HG03342 (cell line): Measurements from ENCODE around the gene FXN.

Source experiments
- ATAC-seq: cut with Tn5 transposase; IDR thresholded peaks from one replicate; pipeline ENCODE4 v1.9.1; 2021; ENCODE audit warnings: mild to moderate bottlenecking, moderate library complexity; ENCODE audit not compliant: unreplicated experiment

The FXN gene

DNA sequence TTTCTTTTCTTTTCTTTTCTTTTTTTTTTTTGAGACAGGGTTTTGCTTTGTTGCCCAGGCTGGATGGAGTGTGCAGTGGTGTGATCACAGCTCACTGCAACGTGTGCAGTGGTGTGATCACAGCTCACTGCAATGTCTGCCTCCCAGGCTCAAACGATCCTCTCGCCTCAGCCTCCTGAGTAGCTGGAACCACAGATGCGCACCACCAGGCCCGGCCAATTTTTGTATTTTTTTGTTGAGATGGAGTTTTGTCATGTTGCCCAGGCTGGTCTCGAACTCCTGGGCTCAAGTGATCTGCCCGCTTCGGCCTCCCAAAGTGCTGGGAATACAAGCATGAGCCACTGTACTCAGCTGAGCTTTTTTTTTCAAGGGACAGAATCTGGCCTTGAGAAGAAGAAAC, 101.8 kb downstream of the FXN start:
- ATAC-seq: no peak

DNA sequence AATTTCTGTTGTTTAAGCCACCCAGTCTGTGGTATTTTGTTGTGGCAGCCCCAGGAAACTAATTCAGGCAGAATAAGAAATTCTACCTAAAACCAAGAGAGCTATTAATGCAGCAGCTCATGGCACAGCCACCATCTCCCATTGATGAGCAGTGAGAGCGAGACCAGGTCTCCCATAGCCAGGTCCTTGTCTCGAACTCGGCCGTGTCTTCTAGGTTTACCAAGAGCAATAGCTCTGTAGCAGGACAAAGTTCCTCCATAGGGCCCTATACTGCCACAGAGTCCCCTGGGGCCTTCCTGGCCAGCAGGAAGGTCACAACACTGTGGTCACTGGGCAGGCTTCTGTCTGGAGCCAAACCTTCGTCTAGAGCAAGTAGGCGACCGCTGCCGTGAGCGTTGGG, 104.0 kb downstream of the FXN start:
- ATAC-seq: no peak

DNA sequence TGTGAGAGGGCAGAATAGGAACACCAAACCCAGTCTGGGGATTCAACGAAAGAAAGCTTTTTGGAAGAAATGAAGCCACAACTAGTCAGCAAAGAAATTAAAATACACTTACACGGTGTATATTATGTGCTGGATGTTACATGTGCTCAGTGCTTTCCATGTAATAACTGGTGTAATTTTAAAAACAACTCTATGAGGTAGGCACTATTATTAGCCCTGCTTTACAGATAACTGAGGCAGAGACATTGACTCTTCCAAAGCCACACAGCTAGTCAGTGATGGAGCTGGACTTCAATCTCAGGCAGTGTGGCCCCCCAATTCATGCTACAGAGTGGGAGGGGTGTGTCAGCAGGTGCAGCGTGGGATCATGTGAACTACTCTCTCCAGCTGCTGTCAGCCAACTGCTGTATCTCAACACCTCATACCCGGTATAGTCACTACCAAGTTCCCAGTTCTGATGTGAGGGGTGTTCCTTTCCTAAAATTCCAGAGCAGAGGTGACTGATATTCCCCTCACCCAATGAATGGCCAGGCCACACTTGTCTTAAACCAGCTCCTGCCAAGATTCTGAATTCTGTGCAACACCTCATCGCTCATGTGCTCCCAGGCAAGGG, 104.7 kb downstream of the FXN start:
- ATAC-seq: no peak

DNA sequence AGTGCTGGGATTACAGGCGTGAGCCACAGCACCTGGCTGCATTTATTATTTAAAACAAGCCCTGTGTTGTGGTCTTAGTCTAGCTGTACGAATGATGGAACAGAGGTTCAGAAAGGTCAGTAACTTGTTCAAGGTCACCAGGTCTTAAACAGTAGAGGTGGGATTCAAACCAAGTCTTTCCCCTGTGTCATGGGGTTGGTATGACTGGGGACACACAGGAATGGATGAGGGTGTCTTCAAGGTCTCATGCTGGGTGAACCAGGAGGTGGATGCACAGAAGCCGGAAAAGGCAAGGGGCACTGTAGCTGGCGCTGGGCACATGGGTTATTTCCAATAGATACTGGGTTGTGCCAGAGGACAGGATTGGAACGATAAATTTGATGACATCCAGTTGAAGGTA, 106.3 kb downstream of the FXN start:
- no peak for ATAC-seq

GRCh38 chr9:69143291-69143690, 107.7 kb downstream of the FXN start:
- no peak for ATAC-seq

DNA sequence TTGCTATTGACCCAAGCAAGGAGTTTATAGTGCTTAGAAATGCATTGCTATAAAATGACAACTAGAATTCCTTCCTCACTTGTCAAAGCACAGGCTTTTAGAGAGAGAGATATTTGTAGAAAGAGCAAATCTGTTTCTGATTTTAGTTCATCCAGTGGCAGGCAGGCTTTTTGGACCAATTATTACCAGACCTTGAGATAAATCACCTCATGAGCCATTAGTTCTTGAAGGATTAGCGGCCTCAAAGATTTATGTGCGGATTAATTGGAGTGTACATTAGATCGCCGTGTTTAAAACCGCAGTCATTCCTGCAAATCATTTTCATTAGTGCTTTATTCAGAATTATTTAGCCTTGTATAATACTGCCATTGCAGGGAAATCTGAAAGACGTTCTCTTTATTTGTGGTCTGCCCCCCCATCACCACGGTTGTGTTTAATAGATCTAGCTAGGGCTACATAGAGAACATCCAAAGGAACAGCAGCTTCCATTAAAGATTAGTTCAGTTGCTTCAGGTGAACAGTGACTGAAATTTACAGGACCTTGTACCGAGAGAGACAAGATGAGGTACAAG, 109.7 kb downstream of the FXN start:
- no peak for ATAC-seq

GRCh38 chr9:69147041-69147834, 111.7 kb downstream of the FXN start:
- ATAC-seq: no peak

DNA sequence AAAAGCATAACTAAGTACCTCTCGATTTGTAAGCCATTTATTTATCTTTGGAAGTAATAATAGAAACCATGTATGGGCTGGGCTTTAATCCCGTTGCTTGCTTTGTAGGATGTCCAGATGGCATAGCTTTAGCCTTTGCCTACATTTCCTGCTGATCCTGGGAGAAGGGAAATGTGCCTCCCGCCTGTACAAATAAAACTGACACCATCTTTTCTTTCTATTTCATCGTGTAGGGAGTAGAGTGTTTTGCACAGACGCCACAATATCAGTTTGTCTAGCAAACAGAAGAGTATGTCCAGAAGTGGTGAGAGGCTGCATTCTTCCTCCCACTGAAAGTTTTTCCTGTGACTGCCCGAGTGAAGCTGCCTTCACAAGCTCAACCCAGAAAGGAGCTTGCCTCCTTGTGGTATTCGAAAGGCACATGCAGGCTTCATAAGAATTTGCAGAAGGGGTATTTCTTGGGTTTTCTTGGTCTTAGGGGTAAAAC, 113.8 kb downstream of the FXN start:
- no peak for ATAC-seq
